ENCODE results near the gene TEPSIN. TPM values are rescaled to one million over a fixed set of nuclear protein-coding genes. Genes with fewer than 3 reads are reported as not detected.

Gene TEPSIN
- total RNA-seq, 1 experiment from 2014 or later: 29.3 TPM

DNA sequence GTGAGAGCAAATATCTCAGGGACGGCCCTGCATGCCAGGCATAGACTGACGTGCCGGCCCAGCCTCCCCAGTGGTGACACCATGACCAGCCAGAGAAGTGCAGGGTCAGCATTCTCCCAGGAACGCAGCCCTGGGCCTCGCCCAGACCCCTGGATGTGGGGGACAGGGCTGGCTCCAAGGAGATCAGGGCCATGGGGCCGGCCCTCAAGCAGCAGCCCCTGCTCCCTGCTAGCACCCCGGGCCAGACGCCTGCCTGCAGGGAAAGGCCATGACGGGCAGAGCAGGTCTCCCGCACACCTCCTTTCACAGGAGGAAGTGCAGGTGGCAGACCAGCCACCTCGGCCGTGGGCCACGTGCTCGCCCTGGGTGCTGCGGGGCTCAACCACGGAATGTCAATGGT lies 9.8 kb upstream of the TEPSIN start:
- Histone ChIP-seq H3K27me3 (no peaks in the 10 kb centered on the region), H3K36me3 (0 out of 2 replicates have a peak, but pooled peaks cover 2% of the 10 kb centered on the region), H3K27ac (no peak overlapping the region), H3K4me1 (no peaks in the 10 kb centered on the region), H3K4me3 (no peak overlapping the region), H3K9me3 (replicated peaks) (no peaks in the 10 kb centered on the region)
- no peak for DNase-seq

- Histone ChIP-seq H3K4me3 (no peak overlapping the region), H3K27ac (no peak overlapping the region), H3K36me3 (0 out of 2 replicates have a peak, but pooled peaks cover 2% of the 10 kb centered on the region), H3K9me3 (replicated peaks) (no peaks in the 10 kb centered on the region), H3K4me1 (no peaks in the 10 kb centered on the region), H3K27me3 (no peaks in the 10 kb centered on the region)
- no peak for DNase-seq
These were observed 8.6 kb upstream of the TEPSIN start for GRCh38 chr17:81247339-81247990.

DNA sequence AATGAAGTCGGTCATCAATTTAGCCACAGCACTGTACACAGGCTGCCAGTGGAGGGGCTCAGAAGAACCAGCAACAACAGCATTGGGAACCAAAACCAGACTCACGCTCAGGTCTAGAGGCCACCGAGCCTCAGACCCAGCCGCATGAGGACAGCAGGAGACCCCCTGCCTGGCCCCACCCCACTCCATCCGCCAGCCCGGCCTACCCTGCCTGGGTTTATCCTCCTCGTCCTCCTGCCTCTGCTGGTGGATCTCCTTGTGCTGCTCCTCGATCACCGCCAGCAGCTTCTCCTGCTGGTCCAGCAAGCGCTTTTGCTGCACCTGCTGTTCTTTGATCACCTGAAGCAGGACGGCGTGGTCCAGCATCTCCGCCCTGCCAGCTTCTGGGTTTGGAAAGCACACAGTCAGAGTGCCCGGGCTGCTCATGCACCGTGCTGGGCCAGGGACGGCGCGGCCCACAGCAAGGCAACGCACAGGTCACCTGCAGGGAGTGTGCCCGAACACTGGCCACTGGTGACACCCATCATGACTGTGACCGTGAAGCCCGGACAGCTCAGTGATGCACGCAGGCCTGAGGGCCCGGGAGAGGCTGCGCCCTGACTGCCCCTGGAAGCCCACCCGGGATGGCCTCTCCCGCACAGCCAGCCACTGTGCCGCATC lies 8.0 kb upstream of the TEPSIN start:
- Histone ChIP-seq H3K27ac (no peak overlapping the region), H3K36me3 (peaks cover 4% of the 10 kb centered on the region; the same call in 1 of the 2 replicates), H3K4me3 (no peak overlapping the region), H3K9me3 (replicated peaks) (no peaks in the 10 kb centered on the region), H3K27me3 (no peaks in the 10 kb centered on the region), H3K4me1 (no peaks in the 10 kb centered on the region)
- no peak for DNase-seq

DNA sequence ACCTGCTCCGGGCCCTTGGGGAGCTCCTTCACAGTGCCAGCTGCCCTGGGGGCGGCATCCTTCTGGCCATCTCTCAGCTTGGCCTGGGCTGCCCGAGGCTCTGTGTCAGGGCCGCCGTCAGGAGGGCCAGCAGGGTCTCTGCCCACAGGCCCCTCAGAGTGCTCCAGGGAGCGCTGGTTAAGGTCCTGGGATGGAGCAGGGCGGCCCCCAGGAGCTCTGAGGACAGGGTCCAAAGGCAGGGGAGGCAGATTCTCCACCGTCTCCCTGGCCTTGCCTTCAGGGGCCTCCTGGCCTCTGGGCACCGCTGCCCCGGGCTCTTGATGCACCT lies 7.5 kb upstream of the TEPSIN start:
- Histone ChIP-seq H3K27ac (no peak overlapping the region), H3K27me3 (no peaks in the 10 kb centered on the region), H3K4me3 (no peak overlapping the region), H3K4me1 (no peaks in the 10 kb centered on the region), H3K9me3 (replicated peaks) (no peaks in the 10 kb centered on the region), H3K36me3 (peaks cover 6% of the 10 kb centered on the region)
- no peak for DNase-seq

DNA sequence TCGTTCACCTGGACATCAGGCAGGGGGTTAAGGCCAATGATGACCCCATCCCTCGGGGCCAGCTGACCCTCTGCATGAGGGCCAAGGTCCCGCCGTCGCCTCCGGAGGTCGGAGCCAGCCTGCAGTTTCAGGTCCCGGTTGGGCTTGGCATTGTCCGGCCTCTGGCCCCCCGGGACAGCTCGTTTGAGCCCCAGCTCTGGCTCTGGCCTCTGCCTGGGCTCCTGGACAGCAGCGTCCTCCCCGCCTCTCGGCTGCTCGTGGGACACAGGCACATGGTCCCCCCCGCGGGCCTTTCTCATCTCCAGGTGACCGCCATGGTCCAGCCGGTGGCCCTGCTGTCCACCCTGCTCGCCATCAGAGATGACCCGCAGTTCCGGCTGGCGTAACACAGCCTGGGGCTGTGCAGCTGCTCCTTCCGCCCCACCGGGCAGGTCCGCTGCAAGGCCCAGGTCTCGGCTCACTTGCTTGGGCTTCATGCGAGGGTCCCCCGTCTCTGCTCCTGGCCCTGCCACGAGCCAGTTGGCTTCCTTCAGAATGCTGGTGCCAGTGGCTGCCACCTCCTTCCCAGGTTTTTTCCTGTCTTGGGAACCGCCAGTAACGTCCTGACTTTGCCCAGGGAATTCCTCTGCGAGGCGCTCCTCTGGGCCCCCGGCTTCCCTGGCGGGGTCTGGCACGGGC lies 6.9 kb upstream of the TEPSIN start:
- DNase-seq: no peak
- no peaks in the 10 kb centered on the region for H3K27me3 ChIP-seq
- no peaks in the 10 kb centered on the region for H3K9me3 ChIP-seq (replicated peaks)
- peaks cover 10% of the 10 kb centered on the region for H3K36me3 ChIP-seq
- H3K4me1 ChIP-seq: no peaks in the 10 kb centered on the region
- H3K4me3 ChIP-seq: no peak overlapping the region
- H3K27ac ChIP-seq: no peak overlapping the region

DNA sequence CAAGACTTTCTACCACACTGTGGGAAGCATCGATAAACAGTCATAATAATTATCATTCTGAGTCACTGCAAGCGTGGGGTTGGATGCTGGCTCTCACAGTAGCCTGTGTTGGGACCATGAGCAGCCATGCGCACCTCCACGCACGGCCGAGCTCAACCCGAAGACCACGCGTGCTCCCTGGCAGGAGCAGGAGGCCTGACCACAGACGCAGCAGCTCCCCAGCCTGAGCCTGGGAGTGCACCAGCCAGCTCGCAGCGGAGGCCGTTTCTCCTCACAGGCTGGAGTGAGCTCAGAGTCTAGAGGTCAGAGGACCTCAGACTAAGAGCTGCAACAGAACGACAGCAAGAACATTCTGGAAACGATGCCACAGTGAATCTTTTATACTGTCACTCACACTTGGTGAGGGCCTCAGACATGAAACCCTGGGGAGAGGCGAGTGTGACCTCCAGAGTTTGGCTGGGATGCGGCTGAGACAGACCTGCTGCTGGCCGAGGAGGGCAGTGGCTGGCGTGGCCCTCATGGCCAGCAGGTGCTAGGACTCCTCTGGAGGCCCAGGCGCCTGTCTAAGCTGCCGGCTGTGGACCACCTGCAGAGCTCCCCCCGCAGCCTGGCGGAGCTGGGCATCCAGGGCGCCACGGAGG lies 6.3 kb upstream of the TEPSIN start:
- no peaks in the 10 kb centered on the region; the same call in 1 of the 2 replicates for H3K4me1 ChIP-seq
- no peaks in the 10 kb centered on the region for H3K27me3 ChIP-seq
- H3K36me3 ChIP-seq: peaks cover 10% of the 10 kb centered on the region
- H3K27ac ChIP-seq: no peak overlapping the region
- H3K9me3 ChIP-seq (replicated peaks): no peaks in the 10 kb centered on the region
- no peak overlapping the region for H3K4me3 ChIP-seq
- DNase-seq: no peak

DNA sequence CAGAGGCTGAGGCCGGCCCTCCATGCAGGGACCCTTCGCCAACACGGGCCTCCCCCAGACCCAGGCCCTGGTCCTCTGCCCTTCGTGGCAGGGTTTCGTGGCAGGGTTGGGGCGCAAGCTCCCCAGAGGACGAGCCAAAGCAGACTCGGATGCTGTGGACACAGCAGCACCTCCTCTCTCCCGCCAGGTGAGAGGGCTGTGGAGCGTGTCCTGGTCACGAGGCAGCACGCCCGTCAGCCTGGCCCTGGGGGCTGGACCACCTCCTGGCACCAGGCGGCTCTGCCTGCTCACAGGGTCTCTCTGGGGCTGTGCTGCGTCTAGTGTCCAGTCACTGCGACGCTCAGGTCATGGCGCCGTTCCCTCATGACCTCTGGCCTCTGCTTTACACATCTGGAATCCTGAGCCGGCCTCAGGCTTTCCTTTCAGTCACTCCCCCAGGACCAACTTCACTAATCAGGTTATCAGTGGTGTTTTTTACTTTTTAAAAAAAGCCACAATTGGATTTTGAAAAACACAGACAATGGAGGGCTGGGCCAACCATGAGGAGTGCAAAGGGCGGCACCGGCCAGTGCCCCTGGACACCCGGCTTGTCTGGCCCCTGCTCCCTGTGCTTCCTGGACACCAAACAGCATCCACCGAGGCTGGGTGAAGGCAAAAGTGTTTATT lies 5.6 kb upstream of the TEPSIN start:
- Histone ChIP-seq H3K27ac (no peak overlapping the region), H3K4me3 (no peak overlapping the region), H3K36me3 (peaks cover 10% of the 10 kb centered on the region), H3K4me1 (no peaks in the 10 kb centered on the region; the same call in 1 of the 2 replicates), H3K9me3 (replicated peaks) (no peaks in the 10 kb centered on the region), H3K27me3 (no peaks in the 10 kb centered on the region)
- no peak for DNase-seq

DNA sequence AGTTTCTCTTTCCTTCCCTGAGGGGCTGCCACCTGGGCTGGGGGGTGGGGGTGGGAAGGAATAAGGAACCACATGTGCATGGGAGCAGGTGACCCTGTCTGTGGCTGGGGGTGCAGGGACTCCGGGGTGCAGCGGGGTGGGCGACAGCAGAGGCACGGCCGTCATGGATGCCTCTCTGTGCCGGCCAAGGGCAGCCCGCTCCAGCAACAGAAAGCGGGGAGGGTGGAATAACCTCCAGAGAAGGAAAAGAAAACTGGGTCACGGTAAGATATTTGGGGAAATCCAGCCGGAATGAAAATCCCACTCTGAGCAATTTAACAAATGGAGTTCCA lies 4.4 kb upstream of the TEPSIN start:
- H3K4me1 ChIP-seq: no peaks in the 10 kb centered on the region; the same call in 1 of the 2 replicates
- no peak for DNase-seq
- H3K27ac ChIP-seq: no peak overlapping the region
- H3K4me3 ChIP-seq: no peak overlapping the region
- no peaks in the 10 kb centered on the region for H3K27me3 ChIP-seq
- H3K36me3 ChIP-seq: peaks cover 10% of the 10 kb centered on the region
- H3K9me3 ChIP-seq (replicated peaks): no peaks in the 10 kb centered on the region

GRCh38 chr17:81242421-81243332 lies 3.8 kb upstream of the TEPSIN start:
- Histone ChIP-seq H3K9me3 (replicated peaks) (no peaks in the 10 kb centered on the region), H3K27ac (no peak overlapping the region), H3K36me3 (peaks cover 10% of the 10 kb centered on the region), H3K4me1 (peaks cover 5% of the 10 kb centered on the region; the same call in 1 of the 2 replicates), H3K27me3 (no peaks in the 10 kb centered on the region), H3K4me3 (no peak overlapping the region)
- no peak for DNase-seq

- peaks cover 7% of the 10 kb centered on the region; the same call in 1 of the 2 replicates for H3K4me1 ChIP-seq
- H3K27ac ChIP-seq: no peak overlapping the region
- H3K9me3 ChIP-seq (replicated peaks): no peaks in the 10 kb centered on the region
- peak; percentile 83 to 92 for DNase-seq
- peaks cover 10% of the 10 kb centered on the region for H3K36me3 ChIP-seq
- no peaks in the 10 kb centered on the region for H3K27me3 ChIP-seq
- H3K4me3 ChIP-seq: no peak overlapping the region
These were observed 3.0 kb upstream of the TEPSIN start for GRCh38 chr17:81241648-81242420.

GRCh38 chr17:81241203-81241602 lies 2.3 kb upstream of the TEPSIN start:
- DNase-seq: peak in 1 of 2 experiments; percentile 41
- H3K36me3 ChIP-seq: peaks cover 10% of the 10 kb centered on the region
- no peak overlapping the region for H3K27ac ChIP-seq
- H3K4me1 ChIP-seq: peaks cover 7% of the 10 kb centered on the region; the same call in 1 of the 2 replicates
- H3K9me3 ChIP-seq (replicated peaks): no peaks in the 10 kb centered on the region
- H3K27me3 ChIP-seq: no peaks in the 10 kb centered on the region
- no peak overlapping the region for H3K4me3 ChIP-seq

DNA sequence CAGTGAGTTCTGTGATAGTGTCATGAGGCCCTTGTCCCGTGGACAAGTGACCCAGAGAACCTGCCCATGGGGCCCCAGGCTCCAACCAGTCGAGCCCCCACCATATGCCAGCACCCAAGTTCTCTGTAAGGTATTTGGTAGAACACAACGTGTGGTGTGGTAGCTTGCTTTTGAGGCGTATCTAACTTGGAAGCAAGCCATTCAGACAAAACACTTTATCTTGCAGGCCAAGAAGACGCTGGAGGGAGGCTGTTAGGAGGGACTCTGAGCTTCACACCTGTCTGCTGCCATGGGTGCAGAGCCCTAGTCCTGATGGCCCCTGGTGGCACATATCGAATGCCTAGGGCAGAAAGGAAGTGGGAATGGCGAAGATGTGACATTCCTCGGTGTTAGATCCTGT lies 1.9 kb upstream of the TEPSIN start:
- Histone ChIP-seq H3K4me1 (peaks cover 7% of the 10 kb centered on the region; the same call in 1 of the 2 replicates), H3K9me3 (replicated peaks) (no peaks in the 10 kb centered on the region), H3K36me3 (peaks cover 10% of the 10 kb centered on the region), H3K27ac (no peak overlapping the region), H3K27me3 (no peaks in the 10 kb centered on the region), H3K4me3 (no peak overlapping the region)
- DNase-seq: no peak

Data from SJCRH30 (cell line).